Measurements from ENCODE around the gene SLC26A6.
A peak's percentile ranks its signal among the peaks of the same experiment; 100 is the strongest.

The SLC26A6 gene

DNA sequence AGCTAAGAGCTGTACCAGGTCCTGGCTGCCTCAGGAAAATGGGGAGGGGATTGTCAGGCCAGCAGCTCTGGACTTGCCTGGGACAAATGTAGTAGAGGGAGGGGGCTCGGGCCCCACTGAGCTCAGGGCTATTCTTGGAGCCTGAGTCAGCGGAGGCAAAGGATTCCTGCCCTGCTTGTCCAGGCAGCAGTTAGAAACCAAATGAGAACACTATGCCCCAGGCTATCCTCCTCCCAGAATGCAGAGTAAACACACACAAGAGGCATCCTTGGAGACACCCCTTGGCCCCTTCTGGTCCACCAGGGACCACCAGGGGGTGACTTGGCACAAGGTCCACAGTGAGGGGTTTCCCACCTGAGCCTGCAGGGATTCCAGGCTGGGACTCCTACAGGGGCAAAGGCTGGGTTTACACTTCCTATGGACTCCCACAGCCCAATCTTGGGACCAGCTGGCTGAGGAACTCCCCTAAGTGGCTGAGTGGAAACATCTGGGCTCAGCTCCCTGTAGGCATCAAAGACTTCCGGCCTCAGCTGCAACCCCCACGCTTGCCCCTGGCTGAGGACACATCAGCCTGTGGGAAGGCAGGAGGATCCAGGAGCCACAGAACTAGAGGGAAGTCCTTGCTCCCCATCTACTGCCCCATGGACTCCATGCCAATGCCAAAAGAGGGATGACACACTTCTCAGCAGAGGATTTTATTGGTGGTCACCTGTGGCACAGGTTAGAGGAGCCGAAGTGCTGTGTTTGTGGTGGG, 36.8 kb downstream of the SLC26A6 start:
- no peak for DNase-seq

DNA sequence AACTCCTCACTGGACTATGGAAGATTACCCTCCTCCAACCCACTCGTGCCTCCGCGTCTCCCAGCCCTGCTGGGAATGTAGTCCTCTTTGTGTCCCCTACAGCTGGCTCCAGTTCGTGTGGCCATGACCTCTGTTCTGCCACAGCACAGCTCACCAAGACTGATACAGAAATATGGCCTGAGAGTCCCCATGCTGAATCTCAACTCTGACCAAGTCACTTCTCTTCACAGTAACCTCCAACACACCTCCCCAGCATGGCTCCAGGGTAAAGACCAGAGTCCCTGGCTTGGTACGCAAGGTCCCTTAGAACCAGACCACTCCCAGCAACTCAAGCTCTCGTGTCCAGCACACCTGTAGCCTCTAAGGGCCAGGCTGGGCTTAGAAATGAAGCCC, 37.9 kb downstream of the SLC26A6 start:
- DNase-seq, result no peak

- no peak for DNase-seq
Measured at GRCh38 chr3:48596676-48597407, 38.4 kb downstream of the SLC26A6 start.

DNA sequence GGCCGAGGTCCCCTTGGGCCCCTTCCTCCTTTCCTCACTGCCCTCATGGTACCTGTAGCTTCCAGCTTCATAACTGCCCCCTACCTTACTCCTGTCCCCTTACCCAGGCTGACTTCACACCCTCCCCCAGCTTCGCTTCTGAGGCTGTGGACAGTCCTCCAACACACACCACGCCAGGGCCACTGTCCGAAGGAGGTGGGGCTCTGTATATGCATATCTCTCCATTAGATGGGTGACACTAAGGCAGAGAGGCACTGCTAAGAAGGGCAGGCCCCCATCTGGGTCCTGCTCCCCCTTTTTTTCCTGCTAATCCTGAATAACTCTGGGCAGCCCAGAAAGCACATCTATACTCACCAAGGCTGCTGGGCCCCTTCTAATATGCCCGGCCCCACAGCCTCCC, 39.1 kb downstream of the SLC26A6 start:
- no peak for DNase-seq

DNA sequence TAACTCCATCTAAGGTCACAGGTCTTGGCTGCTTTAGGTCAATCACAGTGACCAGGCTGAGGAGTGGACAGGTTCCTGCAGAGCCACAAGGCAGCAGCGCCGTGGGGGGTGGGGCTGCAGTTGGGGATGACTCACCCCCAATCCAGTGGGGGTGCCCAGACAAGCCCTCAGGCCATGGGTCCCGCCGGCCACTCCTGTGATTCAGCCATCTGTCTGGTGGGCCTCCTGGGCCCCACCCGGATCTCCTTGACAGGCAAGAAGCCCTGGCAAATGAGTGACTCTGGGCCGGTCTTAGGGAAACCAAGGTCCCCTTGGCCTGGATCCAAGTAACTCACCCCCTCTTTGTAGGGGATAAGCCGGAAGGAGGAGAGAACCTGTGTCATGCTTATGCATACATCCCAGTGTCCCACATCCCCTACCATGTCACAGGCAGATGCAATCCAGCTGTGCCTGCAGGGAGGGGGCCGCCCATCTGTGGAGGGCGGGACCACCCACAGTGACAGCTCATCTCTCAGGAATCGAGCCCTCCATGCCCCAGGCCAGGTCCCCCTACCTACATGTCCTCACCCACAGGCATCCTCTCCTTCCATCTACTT, 39.6 kb downstream of the SLC26A6 start:
- peak; percentile 36 for DNase-seq

DNA sequence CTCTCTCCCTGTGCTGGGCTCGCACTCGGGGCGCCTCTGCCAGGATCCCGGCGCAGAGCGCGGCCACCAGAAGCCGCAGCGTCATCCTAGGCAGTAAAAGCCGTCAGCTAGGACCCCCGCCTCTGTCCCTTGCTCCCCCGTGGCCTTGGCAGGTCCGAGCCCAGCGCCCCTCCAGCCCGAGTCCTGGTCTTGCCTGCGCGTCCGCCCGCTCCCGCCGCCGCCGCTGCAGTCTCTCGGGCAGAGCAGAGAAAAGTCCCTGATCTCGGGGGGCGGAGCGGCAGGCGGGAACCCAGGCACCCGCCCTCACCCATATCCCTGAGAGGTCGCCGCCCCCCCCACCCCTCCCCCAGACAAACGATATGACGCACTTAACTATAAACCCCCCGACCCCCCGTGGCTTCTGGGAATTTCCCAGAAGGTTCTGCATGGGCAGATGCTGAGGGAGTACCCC, 40.2 kb downstream of the SLC26A6 start, which contains the start of gene COL7A1:
Gene COL7A1, minus strand, starts transcription at position 255 of the 451 bp plus-strand sequence. Its CDS starts 170 bp downstream, at position 85.
- DNase-seq, result no peak

GRCh38 chr3:48594417-48595049, 40.7 kb downstream of the SLC26A6 start:
- no peak for DNase-seq

DNA sequence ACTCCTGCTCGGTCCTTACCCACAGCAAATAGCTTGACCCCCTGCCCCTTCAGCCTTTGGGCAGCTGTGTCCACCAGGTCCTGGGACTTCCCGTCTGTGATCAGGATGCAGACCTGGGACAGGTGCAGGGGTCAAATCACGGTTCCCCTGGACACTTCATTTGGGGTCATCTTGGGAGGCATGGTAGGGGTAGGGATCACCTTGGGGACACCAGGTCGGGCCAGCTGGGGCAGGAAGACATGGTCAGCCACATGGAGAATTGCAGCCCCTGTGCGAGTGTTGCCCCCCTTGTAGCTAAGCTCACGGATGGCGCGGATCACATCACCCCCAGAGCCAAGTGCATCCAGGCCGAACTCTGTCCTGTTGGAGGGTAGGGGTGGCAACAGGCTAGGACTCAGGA, 41.9 kb downstream of the SLC26A6 start:
- DNase-seq, result no peak

- no peak for DNase-seq
Measured at GRCh38 chr3:48592519-48593087, 42.7 kb downstream of the SLC26A6 start.

DNA sequence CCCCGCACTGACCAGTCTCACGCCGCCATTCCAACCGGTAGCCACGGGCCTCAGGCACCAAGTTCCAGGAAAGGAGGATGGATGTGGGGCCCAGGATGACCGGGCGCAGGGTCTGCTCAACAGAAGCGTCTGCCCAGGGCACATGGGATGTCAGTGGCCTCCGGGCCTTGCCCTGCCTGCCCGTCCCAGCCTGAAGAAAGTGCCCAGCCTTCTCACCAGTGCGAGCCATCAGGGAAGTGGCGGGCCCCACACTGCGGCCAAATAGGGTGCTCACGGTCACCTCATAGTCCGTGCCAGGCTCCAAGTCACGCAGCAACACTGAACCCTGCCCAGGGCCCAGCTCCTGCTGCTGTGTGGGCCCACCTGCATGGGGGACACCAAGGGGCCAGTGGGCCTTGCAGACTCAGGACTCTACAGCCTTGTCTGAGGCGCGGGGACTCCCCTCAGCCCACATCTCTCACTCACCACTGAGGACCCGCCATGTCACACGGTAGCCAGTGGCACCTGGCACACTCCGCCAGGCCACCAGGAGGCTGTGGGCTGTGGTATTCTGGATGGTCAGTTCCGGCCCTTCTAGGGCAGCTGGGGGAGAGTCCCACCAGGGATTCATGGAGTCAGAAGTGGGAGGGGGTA, 43.3 kb downstream of the SLC26A6 start:
- DNase-seq, result no peak

- no peak for DNase-seq
Measured at GRCh38 chr3:48591436-48591835, 43.8 kb downstream of the SLC26A6 start.

- DNase-seq, result no peak
Measured at GRCh38 chr3:48588230-48588629, 47.0 kb downstream of the SLC26A6 start.

- DNase-seq, result no peak
Measured at GRCh38 chr3:48587686-48588085, 47.6 kb downstream of the SLC26A6 start.

- no peak for DNase-seq
Measured at GRCh38 chr3:48585411-48585810, 49.9 kb downstream of the SLC26A6 start.

GRCh38 chr3:48584836-48585235, 50.4 kb downstream of the SLC26A6 start:
- no peak for DNase-seq

GRCh38 chr3:48581621-48582481, 53.4 kb downstream of the SLC26A6 start:
- DNase-seq, result no peak

- no peak for DNase-seq
Measured at GRCh38 chr3:48576647-48577046, 58.6 kb downstream of the SLC26A6 start.
